HG02623 (cell line): Measurements from ENCODE around the gene F11R.
A peak's percentile ranks its signal among the peaks of the same experiment; 100 is the strongest.
"Not testable (repeated sequence)": the region's sequence is repeated elsewhere in the genome, so short reads cannot be mapped to it uniquely, and the experiment has no call there.

Experiments used
- ATAC-seq: cut with Tn5 transposase; IDR thresholded peaks from one replicate; pipeline ENCODE4 v1.9.1; 2021; ENCODE audit warnings: moderate library complexity; ENCODE audit not compliant: unreplicated experiment

F11R gene

DNA sequence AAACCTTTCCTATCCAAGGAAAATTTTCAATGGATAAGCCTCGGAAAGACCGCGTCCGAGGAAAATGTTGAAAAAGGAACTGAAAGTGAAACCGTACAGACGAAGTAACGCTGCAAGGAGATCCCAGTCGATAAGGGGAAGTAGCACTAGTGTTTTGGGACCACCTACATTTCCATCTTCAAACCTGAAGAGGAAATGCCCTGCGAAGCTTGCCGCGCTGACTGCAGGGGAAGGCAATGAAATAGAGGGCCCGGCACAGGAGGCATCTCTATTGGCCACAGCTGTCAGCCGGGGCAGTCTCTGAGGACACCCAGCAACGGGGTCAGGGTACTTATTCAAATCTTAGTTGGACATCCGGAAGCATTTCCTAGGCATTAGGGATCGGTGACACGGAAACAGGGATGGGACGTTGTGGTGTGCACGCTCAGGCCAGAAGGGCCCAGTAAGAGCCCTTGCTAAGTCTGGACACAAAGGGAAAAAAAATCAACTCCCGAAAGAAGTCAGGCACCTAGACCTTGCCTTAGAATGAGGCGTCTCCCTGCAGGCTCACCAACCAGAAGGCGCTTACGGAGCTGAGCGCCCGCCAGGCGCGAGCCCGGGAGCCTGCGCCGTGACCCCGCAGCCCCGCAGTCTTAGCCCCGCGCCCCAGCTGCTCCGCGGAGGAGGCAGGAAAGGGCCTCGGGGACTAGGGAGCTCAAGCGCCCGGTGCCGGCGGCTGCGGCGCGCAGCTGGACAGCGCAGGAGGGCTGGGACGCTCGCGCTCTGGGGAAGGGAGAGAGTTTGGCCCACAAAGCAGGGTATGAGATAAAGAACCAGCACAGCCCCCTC is 24.2 kb upstream of the F11R start:
- ATAC-seq = peak; percentile 35

DNA sequence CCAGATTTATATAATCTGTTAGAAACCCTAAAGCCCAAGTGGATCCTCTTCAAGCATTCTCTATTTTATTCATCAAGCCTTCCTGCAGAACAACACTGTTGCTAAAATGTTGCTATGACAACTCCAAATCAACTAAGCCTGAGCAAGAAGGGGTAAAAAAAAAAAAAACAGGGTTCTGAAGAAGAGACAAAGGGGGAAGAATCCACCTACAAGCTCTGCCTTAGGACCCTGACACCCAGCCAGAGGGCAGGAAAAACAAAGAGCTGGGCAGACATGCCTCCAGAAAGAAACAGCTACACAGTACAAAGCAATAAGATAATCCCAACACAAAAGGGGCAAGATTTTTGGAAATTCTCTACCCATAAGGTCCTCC is 23.6 kb upstream of the F11R start:
- no peak for ATAC-seq

DNA sequence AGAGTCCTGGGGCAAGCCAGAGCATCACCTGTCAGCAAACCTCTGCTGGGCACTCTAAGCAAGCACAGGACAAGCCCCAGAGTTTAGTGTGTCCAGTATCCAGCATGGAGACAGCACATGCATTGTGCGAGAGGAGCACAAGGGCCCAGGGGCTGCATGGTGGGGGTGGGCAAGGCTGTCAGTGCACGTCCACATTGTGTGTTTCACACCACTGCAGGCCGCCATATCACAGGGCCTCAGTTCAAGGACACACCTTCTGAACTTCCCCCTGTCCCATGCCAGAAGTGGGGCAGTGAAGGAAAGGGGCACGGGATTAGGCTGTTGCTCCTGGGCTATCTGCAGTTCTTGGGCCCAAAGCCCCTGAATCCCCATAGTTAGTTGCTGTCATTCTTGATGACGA is 18.6 kb upstream of the F11R start:
- no peak for ATAC-seq

DNA sequence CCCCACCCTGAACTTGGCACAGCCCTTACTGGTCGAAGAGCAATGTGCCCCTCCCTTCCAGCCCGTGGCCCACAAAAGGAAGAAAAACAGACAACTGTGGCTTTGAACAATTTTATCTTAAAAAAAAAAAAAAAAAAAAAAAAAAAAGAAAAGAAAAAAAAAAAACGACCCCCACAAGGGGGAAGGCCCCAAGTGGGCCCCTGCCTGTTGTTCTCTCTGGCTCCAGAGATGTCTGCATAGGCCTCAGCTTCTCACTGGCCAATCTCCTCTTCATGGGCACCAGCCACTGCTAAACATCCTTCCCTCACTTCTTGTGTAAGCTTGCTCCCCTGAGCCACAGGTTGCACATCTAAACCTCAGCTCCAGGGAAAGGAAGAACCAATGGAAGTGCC is 18.2 kb upstream of the F11R start:
- no peak for ATAC-seq

DNA sequence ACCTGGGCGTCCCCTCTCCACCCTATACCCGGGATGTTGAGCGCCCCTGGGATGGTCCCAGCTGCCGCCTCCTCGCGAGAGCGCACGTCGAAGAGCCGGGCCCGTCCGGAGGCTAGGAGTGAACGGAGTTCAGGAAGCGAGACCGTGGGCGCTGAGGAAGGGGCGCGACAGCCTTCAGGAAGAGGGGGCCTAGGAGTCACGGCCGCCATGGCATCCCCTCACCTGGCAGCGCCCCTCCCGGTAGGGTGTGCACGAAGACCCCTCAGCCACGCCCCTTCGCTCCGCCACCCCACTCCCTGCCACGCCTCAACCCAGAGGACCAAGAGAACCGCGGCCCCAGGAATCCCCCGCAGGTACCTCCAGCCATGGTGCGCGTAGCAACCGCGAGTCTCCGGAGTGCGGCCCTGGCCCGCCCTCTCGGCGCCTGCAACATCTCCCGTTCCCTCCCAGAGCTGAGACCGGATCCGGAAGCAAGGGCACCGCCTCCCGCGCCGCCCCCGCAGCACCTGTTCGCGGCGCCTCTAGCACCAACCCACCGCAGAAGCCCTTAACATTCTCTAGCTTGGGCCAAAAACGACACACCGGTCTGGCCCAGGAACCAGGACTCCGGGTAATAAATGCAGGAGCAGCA is 17.7 kb upstream of the F11R start, which contains the start of gene TSTD1:
Gene TSTD1 (minus strand): TSS at position 442 of the 631 bp plus-strand sequence. CDS start 75 bp downstream, at position 367.
- peak; percentile 81 for ATAC-seq

DNA sequence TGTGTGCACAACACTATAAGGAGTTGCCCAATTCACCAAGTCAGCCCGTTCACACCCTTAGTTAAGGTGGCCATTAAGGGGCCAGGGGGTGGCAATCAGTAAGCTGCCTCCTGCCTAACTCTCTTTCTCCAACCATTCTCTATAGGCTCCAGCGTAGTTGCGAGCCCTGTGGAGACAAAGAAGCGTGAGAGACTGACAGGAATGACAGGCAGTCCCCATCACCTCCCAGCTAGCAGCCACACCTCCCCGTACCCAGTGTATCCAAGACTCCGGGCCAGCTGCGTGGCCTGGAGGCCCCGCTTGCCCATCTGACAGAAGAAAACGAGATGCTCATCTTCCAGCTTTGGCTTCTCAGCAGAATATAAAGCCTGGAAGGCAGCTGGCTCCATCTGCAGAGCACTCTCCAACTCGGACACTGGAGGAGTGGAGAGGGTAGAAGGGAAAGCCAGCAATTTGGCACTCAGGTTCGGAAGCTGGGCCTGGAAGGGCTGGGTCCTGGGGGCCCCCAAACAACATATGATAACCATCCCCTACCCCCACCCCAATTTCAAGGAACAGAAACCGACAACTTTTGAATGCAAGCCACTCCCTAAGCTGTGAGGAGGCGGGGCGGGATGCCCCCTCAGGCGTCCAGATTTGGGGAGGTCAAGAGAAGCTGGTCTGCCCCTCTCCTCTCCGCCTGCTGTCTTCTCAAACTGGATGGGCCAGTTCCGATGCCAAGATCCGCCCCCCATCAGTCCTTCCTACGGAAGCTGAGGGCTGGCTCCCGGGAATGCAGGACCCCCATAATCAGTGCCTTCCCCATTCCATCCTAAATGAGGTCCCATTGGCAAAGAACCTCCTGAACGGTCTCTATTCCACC is 16.9 kb upstream of the F11R start:
- ATAC-seq = no peak

DNA sequence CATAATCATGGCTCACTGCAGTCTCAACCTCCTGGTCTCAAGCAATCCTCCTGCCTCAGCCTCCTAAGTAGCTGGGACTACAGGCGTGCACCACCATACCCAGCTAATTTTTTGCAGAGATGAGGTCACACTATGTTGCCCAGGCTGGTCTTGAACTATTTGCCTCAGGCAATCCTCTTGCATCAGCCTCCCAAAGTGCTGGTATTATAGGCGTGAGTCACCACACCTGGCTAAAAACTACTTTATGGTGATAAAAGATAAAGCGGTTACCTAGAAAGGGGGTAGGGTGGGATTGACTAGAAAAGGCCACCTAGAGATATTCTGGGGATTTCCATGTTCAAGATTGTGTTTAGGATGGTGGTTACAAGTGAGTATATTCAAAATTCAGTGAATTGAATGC is 12.8 kb upstream of the F11R start:
- ATAC-seq = no peak

DNA sequence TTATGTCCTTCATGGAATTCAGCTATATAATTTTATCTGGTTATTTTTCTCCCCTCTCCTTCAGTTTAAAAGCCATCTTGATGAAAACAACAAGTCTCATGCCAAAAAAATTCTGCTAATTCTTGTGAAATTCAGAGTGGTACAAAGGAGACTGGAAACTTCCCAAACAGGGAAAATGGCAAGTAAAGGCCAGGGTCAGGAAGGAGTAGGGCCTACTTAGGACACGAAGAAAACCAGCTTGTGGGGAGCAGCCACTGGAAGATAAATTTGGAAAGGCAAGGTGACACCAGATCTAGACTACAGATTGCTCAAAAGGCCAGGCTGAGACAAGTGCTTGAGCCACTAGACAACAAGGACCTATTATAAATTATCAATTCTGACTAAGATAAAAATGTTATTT is 11.5 kb upstream of the F11R start:
- ATAC-seq = no peak

DNA sequence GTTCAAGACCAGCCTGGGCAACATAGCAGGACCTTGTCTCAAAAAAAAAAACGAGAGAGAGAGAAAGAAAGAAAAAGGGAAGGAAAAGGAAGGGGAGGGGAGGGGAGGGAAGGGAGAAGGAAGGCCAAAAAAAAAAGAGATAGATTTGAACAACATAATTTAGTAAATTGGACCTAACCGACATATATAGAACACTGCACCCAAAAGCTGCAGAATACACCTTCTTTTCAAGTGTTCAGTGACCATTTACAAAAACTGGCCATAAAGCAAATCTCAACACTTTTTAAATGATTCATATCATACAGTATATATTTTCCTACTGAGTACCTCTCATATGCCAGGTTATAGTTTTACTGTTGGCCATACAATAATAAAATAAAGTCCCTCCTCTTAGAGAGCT is 10.9 kb upstream of the F11R start:
- ATAC-seq = no peak

DNA sequence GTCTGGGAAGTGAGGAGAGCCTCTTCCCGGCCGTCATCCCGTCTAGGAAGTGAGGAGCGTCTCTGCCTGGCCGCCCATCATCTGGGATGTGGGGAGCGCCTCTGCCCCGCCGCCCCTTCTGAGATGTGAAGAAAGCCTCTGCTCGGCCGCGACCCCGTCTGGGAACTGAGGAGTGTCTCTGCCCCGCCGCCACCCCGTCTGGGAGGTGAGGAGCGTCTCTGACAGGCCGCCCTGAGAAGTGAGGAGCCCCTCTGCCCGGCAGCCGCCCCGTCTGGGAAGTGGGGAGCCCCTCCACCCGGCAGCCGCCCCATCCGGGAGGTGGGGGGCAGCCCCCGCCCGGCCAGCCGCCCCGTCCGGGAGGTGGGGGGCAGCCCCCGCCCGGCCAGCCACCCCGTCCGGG is 8.5 kb upstream of the F11R start:
- ATAC-seq = not testable (repeated sequence)

DNA sequence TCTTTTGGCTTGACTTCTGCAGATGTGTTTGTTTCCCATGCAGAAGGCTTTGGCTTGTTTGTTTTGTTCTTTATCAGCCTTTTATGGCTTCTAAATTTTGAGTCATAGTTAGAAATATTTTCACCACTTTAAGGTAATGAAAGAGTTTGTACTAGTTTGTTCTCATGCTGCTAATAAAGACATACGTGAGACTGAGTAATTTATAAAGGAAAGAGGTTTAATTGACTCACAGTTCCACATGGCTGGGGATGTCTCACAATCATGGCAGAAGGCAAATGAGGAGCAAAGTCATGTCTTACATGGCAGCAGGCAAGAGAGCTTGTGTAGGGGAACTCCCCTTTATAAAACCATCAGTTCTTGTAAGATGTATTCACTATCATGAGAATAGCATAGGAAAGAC is 6.0 kb upstream of the F11R start:
- ATAC-seq = not testable (repeated sequence)

DNA sequence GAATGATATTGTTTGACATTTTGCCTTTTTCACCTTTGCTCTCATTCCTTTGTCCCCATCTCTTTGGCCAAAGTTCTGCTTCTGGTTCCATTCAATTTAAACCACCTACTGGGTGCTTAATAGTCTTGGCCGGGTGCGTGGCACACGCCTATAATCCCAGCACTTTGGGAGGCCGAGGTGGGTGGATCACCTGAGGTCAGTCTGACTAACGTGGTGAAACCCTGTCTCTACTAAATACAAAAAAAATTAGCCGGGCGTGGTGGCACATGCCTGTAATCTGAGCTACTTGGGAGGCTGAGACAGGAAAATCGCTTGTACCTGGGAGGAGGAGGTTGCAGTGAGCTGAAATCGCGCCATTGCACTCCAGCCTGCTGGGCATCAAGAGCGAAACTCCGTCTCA is 1.5 kb upstream of the F11R start:
- not testable (repeated sequence) for ATAC-seq

DNA sequence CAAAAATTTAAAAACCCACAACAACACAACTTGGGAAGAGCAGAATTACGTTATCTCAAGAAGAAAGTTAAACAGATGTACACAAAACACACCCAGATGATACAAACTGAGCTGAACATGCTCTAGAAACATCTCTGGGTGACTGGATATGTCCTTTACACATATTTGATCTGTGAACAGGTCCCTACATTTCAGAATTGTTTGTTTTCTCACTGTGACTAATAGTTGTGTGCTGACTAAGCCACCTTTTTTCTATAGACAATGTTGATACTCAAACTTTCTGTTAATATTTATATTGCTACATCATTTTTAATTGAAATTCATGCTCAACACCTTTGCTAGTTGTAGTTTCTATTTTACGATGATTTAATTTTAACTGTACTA is 1.0 kb upstream of the F11R start:
- ATAC-seq = no peak

DNA sequence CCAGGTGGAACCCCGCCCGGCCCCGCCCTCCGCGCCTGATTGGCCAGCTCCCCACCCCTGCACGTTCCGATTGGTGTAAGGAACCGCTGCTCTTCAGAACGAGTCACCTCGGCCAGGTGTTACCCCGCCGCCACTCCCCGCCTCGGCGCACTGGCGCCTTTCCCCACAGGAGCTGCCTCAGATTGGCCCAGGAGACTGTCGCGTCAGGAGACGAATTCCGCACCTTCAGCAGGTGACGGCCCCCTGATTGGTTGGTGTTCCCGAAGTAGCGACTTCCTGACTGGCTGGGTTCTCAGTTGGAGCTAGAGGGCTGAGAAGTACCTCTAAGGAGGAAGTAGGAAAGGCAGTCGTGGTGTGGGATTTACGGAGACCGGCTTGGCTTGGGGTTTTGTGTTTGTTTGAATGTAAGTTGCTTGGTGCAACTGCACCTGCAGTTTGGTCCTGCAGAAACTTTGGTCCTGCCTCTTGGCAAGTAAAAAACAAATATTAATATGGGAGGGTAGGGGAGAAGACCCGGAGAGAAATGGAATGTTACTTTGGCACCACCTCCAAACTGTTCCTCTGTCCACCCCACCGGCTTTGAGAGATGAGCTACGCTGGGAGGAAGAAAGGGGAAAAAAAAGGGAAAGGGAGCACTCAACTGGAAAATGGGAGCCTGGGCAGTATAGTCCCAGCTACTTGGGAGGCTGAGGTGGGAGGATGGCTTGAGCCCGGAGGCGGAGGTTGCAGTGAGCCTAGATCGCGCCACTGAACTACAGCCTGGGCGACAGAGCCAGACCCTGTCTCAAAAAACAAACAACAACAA is 415 bp upstream of the F11R start:
- peak; percentile 85 for ATAC-seq

DNA sequence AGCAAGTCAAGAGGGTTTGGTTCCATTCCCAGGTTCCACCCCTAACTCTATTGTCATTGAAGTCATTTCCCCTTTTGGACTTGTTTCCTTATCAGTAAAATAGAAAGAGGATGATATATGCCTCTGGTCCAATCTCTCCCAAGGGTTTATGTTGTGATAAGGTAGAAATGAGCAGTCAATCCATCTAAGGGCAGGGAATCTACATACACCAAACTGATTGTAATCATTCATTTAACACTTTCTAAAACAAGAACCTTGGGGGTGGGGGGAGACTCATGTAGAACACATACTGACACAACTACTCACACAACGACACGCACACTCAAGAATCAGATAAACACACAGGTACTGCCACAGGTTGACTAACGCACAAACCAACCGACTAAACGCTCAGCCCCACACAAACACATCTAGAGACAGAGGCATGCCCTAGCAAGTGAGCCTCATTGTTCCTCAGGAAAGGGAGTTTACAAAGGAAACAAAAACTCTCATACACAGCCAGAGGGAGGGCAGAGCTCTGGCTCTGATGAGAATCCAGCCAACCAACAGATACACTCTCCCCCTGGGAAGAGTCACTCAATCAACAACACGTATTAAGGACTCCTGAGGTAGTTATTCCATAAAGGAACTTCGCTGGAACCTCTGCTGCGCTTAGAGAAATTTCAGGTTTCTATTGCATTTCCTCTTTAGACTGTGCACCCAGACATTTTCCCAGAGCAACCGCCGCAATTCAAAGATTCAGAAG is 1.0 kb downstream of the F11R start:
- no peak for ATAC-seq

DNA sequence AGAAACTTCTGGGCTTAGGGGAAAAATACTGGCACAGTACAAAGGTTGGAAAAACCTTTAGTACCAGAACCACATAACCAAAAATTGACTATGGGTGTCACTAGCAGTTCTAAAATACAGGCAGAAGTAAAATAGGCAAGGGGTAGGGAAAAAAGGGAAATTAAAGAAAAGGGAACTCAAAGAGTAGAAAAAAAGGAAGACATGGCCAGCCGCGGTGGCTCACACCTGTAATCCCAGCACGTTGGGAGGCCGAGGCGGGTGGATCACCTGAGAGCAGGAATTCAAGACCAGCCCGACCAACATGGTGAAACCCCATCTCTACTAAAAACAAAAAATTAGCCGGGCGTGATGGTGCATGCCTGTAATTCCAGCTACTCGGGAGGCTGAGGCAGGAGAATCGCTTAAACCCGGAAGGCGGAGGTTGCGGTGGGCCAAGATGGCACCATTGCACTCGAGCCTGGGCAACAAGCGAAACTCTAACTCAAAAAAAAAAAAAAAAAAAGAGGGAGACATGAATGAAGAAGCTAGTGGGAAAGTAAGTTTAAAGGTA is 1.8 kb downstream of the F11R start:
- not testable (repeated sequence) for ATAC-seq

DNA sequence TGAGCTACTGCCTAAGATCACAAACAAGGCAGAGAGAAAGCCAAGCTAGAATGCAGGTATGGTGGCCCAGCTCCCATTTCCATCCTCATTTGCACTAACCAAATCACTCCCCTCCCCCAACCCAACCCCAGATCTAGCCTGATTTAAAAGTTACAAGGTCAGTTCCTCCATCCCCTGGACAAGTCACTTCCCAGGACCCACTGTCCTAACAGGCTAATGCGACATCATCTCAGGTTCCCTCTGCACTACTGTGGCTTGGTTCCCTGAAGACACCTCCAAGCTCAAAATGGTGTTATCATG is 2.4 kb downstream of the F11R start:
- ATAC-seq = no peak

DNA sequence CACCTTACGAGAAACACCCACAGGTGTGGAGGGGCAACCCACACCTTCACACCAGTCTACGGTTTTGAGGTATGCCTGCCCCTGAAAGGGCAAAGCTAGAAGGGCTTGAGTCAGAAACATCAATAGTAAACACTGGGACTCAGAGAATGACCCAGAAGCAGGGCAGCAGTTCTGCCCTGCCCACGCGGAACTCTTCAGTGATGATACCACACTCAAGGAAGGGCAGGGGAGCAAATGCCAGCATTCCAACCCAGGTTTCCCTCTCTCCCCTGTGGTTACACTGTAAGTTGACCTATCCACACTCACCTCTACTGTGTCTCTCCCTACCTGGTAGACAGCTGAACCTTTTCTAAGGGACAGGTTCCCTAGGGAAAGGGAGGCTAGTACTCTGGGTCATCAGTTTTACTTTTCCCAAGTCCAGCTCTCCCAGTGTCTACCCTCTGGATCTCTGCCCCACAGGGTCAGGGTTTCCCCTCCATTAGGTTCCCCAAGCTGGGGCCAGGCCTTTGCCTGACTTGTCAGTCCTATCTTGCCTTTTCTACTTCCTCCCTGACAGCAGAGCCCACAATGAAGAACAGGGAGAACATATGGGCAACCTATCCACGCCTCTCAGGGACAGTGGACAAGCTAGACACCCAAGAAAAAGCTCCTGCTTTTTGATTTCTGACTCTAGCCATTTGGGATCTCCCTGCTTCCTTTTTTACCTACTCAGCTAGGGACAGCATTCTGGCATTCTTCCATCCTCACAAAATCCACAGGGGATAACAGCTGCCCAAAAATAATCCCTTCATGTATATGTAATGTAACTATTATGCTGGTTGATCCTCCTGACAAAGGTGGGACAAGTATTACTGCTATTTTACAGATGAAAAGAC is 3.0 kb downstream of the F11R start:
- no peak for ATAC-seq

DNA sequence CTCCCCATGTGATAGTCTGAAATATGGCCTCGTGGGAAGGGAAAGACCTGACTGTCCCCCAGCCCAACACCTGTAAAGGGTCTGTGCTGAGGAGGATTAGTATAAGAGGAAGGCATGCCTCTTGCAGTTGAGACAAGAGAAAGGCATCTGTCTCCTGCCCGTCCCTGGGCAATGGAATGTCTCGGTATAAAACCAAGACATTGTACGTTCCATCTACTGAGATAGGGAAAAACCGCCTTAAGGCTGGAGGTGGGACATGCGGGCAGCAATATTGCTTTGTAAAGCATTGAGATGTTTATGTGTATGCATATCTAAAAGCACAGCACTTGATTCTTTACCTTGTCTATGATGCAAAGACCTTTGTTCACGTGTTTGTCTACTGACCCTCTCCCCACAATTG is 3.8 kb downstream of the F11R start:
- ATAC-seq = not testable (repeated sequence)
